Neuron (in vitro differentiated cells): Measurements from ENCODE around the gene PNMA8C.
"Not testable (repeated sequence)": the region's sequence is repeated elsewhere in the genome, so short reads cannot be mapped to it uniquely, and the experiment has no call there.

Source experiments
- H2AFZ ChIP-seq: one replicate; pipeline ENCODE4 v1.6.1; 2013; ENCODE audit warnings: low read depth, mild to moderate bottlenecking, inconsistent platforms, low read length, moderate library complexity
- H3K27me3 ChIP-seq: one replicate; pipeline ENCODE4 v1.6.1; 2013; ENCODE audit warnings: low read length; ENCODE audit not compliant: insufficient read depth
- H3K36me3 ChIP-seq: one replicate; pipeline ENCODE4 v1.6.1; 2013; ENCODE audit warnings: low read length; ENCODE audit not compliant: insufficient read depth
- H3K4me1 ChIP-seq: one replicate; pipeline ENCODE4 v1.6.1; 2013; ENCODE audit warnings: low read length; ENCODE audit not compliant: insufficient read depth
- H3K4me3 ChIP-seq: 2 replicates; pipeline ENCODE4 v1.5.1; 2013; ENCODE audit warnings: mild to moderate bottlenecking, low read length, moderate library complexity
- H3K9me3 ChIP-seq: one replicate; pipeline ENCODE4 v1.6.1; 2013; ENCODE audit warnings: low read length

The PNMA8C gene

GRCh38 chr19:46435689-46436088 is 7.0 kb upstream of the PNMA8C start:
- not testable (repeated sequence) for H3K9me3 ChIP-seq, H3K4me1 ChIP-seq, H3K4me3 ChIP-seq, H2AFZ ChIP-seq, H3K36me3 ChIP-seq, H3K27me3 ChIP-seq

GRCh38 chr19:46435009-46435408 is 6.3 kb upstream of the PNMA8C start:
- Histone ChIP-seq H3K36me3 (no peaks in the 10 kb centered on the region), H3K27me3 (no peaks in the 10 kb centered on the region), H3K4me3 (no peak overlapping the region), H2AFZ (no peak overlapping the region), H3K4me1 (no peaks in the 10 kb centered on the region), H3K9me3 (no peaks in the 10 kb centered on the region)

GRCh38 chr19:46433470-46433869 is 4.7 kb upstream of the PNMA8C start:
- not testable (repeated sequence) for H3K4me1 ChIP-seq, H3K27me3 ChIP-seq, H3K4me3 ChIP-seq, H2AFZ ChIP-seq, H3K36me3 ChIP-seq, H3K9me3 ChIP-seq

- peaks cover 21% of the 10 kb centered on the region for H3K4me1 ChIP-seq
- H3K9me3 ChIP-seq: no peaks in the 10 kb centered on the region
- H3K36me3 ChIP-seq: no peaks in the 10 kb centered on the region
- no peaks in the 10 kb centered on the region for H3K27me3 ChIP-seq
- no peak overlapping the region for H3K4me3 ChIP-seq
- H2AFZ ChIP-seq: no peak overlapping the region
These were observed 3.1 kb upstream of the PNMA8C start for GRCh38 chr19:46431824-46432223.

- H3K36me3 ChIP-seq: no peaks in the 10 kb centered on the region
- H2AFZ ChIP-seq: no peak overlapping the region
- no peaks in the 10 kb centered on the region for H3K27me3 ChIP-seq
- H3K4me1 ChIP-seq: peaks cover 31% of the 10 kb centered on the region
- H3K4me3 ChIP-seq: no peak overlapping the region
- H3K9me3 ChIP-seq: no peaks in the 10 kb centered on the region
These were observed 1.3 kb upstream of the PNMA8C start for GRCh38 chr19:46429999-46430398.

GRCh38 chr19:46427518-46428045 is 1.2 kb downstream of the PNMA8C start:
- Histone ChIP-seq H3K27me3 (no peaks in the 10 kb centered on the region), H3K9me3 (no peaks in the 10 kb centered on the region), H3K4me3 (peak overlapping the region; percentile 50), H2AFZ (no peak overlapping the region), H3K36me3 (no peaks in the 10 kb centered on the region), H3K4me1 (peaks cover 31% of the 10 kb centered on the region)

GRCh38 chr19:46426506-46427162 is 2.1 kb downstream of the PNMA8C start:
- Histone ChIP-seq H3K4me1 (peaks cover 31% of the 10 kb centered on the region), H2AFZ (peak overlapping the region; percentile 57), H3K36me3 (no peaks in the 10 kb centered on the region), H3K27me3 (no peaks in the 10 kb centered on the region), H3K4me3 (peak overlapping the region; percentile 41), H3K9me3 (no peaks in the 10 kb centered on the region)

GRCh38 chr19:46426035-46426505 is 2.7 kb downstream of the PNMA8C start:
- Histone ChIP-seq H3K4me3 (peak overlapping the region; percentile 41), H3K36me3 (no peaks in the 10 kb centered on the region), H3K4me1 (peaks cover 31% of the 10 kb centered on the region), H2AFZ (peak overlapping the region; percentile 57), H3K9me3 (no peaks in the 10 kb centered on the region), H3K27me3 (no peaks in the 10 kb centered on the region)

GRCh38 chr19:46423188-46423587 is 5.5 kb downstream of the PNMA8C start:
- no peak overlapping the region for H3K4me3 ChIP-seq
- no peaks in the 10 kb centered on the region for H3K36me3 ChIP-seq
- H2AFZ ChIP-seq: no peak overlapping the region
- H3K4me1 ChIP-seq: peaks cover 21% of the 10 kb centered on the region
- H3K27me3 ChIP-seq: no peaks in the 10 kb centered on the region
- no peaks in the 10 kb centered on the region for H3K9me3 ChIP-seq

- Histone ChIP-seq H3K4me3 (no peak overlapping the region), H2AFZ (no peak overlapping the region), H3K27me3 (no peaks in the 10 kb centered on the region), H3K9me3 (no peaks in the 10 kb centered on the region), H3K36me3 (no peaks in the 10 kb centered on the region), H3K4me1 (peaks cover 15% of the 10 kb centered on the region)
These were observed 6.4 kb downstream of the PNMA8C start for GRCh38 chr19:46422344-46422743.

- Histone ChIP-seq H3K9me3 (no peaks in the 10 kb centered on the region), H3K4me1 (peaks cover 6% of the 10 kb centered on the region), H3K27me3 (no peaks in the 10 kb centered on the region)
These were observed 8.7 kb downstream of the PNMA8C start for GRCh38 chr19:46420056-46420455.

GRCh38 chr19:46415804-46416709 is 12.7 kb downstream of the PNMA8C start:
- peak overlapping the region; percentile 50 for H3K4me3 ChIP-seq
- H3K9me3 ChIP-seq, H3K36me3 ChIP-seq, H3K27me3 ChIP-seq: not testable (repeated sequence)
- H3K4me1 ChIP-seq: peaks cover 30% of the 10 kb centered on the region
- peak overlapping the region; percentile 85 for H2AFZ ChIP-seq

More at GRCh38 chr19:46420056-46420455, 8.7 kb downstream of the PNMA8C start:
- Histone ChIP-seq H3K36me3 (no peaks in the 10 kb centered on the region), H2AFZ (no peak overlapping the region), H3K4me3 (no peak overlapping the region)

- not testable (repeated sequence) for H3K27me3 ChIP-seq, H2AFZ ChIP-seq, H3K4me3 ChIP-seq, H3K9me3 ChIP-seq, H3K36me3 ChIP-seq
- peaks cover 34% of the 10 kb centered on the region for H3K4me1 ChIP-seq
These were observed 13.8 kb downstream of the PNMA8C start for GRCh38 chr19:46414899-46415298.
